K562 (cell line): ENCODE measurements around the gene TRAF7.

Experiments used
- CEBPB ChIP-seq: fragments of 450-650 bp; IDR thresholded peaks from 2 replicates; pipeline ENCODE4 v1.6.1; 2016; ENCODE audit warnings: missing genetic modification characterization, missing compliant biosample characterization
- HDAC6 ChIP-seq: IDR thresholded peaks from 2 replicates; pipeline ENCODE4 v1.6.1; 2012; ENCODE audit warnings: low read depth, mild to moderate bottlenecking, control low read depth, inconsistent platforms, low read length, moderate library complexity
- HINFP ChIP-seq: fragments of 450-650 bp; conservative IDR thresholded peaks from 2 replicates; pipeline ENCODE4 v1.6.1; 2016; ENCODE audit warnings: missing genetic modification characterization, low read depth, mild to moderate bottlenecking, control low read depth, missing compliant biosample characterization
- SMARCA4 ChIP-seq: fragments of 450-650 bp; IDR thresholded peaks from 2 replicates; pipeline ENCODE4 v1.6.1; 2016
- SMARCA5 ChIP-seq: fragments of 450-650 bp; IDR thresholded peaks from 2 replicates; pipeline ENCODE4 v1.6.1; 2016
- TBL1XR1 ChIP-seq, 2 experiments: IDR thresholded peaks; 2 replicates each; pipeline ENCODE4 v1.6.1; 2012; ENCODE audit warnings: improper control_type of control experiment in 2 of 2, low read length in 2 of 2, mild to moderate bottlenecking in 1 of 2
- ZKSCAN8 ChIP-seq: fragments of 200-800 bp; sonication (Bioruptor generic); IDR thresholded peaks from 2 replicates; pipeline ENCODE4 v1.6.1; 2016; ENCODE audit warnings: missing genetic modification characterization, missing compliant biosample characterization
- TF ChIP-seq, protein P1 (sequence below): fragments of 250-450 bp; sonication (Bioruptor Pico); IDR thresholded peaks from 2 replicates; pipeline ENCODE4 v1.5.0; 2021; ENCODE audit warnings: mild to moderate bottlenecking, moderate library complexity

DNA sequence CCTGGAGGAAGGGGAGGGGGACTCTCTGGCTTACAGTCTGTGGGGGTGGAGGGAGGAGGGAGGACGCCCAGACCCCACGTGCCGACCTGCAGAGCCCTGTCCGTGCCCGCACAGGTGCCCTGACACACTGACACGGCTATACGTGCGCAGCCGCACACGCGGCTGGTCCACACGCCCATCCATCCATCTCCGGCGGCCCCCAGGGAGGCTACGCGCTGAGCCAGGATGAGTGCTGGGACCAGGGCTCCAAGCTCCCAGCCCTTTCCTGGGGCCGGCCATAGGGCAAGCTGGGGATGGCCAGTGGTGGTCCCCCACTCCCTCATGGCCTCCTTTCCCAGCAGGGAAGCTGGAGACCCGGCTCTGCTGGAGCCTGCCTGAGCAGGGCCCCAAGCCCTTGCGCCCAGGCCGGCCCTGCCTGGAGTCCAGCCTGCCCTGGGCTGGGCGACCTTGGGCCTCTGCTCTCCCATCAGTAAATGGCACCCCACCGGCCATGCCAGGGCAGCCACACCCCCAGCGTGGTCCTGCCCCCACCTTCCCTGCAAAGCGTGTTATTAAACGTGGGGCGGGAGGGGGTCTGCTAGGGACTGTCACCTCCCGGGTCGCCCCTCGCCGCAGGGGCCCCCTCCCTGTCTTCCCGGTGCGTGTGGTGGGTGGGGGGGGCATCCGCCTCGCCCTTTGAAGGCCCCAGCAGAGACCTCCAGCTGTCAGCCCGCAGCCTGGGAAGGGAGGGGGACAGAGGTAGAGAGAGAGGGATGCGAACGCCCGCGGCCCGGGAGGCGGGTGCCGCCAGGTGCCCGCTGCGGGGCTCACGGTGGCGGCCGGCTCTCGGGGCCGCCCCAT is 40.0 kb downstream of the TRAF7 start:
- TF ChIP-seq ZKSCAN8 (CRISPR knock-in tag) (no peak), TBL1XR1 (IDR thresholded peaks at IDR 0.05; ENCODE audit: low read length in 2 of 2) (no peak), CEBPB (tag) (no peak), SMARCA4 (no peak), HINFP (tag) (no peak), SMARCA5 (no peak), HDAC6 (no peak)
- TF ChIP-seq, protein P1, sequence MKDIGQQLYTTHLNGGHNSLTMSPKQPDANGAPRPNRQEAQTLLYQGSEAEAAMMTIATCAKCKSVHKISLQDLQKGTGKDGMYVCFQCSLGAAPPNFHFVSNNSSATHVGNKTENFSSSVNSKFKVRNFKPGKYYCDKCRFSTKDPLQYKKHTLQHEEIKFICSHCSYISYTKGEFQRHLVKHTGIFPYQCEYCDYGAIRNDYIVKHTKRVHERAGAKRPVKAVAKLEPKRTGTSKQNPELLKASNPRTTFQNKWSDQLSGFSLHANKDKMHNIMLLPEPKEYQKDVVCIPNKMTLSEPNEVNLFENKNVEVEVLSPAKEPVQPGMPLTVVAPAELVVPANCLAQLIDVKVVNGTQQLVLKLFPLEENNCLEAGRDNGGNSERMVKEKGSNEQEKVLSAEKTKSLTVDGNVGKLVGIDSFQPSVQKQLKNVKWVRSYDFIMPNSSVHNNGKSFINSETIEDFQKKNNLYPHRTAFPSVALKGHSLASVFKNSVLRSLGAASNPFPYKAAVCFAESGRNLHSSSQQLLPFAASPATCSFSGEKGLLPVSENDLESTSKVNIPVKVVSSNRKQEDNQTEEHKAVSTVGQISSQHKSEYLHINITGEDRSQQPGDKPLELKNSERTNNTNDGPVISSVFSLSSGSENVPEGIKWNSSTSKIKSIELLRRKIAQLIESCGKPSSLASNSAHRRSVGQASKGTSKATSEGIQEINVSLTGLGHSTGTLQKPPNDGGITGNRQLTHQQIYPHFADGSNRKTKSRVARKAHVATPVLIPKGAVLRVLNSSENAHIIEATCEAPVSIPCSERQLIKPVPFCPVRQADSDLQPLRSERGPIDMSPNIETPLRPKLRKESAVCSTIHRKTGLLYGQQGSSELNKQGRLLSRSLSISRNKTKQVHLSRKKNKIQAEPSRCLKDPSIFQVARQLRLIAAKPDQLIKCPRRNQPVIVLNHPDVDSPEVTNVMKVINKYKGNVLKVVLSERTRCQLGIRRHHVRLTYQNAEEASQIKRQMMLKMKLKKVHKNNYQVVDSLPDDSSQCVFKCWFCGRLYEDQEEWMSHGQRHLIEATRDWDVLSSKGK (CRISPR knock-in tag), result no peak
